CD4-positive, alpha-beta memory T cell (primary cell): ENCODE results near the gene NFYA. TPM values are rescaled to one million over a fixed set of nuclear protein-coding genes. Genes with fewer than 3 reads are reported as not detected.

Experiments
- CTCF ChIA-PET: fragments of 350-600 bp; sonication (Branson Sonifier 250); formaldehyde crosslinking; loops from one replicate; lab custom pipeline; 2021; ENCODE audit warnings: inconsistent platforms; ENCODE audit not compliant: partially characterized antibody; lab: Charles Lee
- POLR2A ChIA-PET: fragments of 350-600 bp; sonication (Branson Sonifier 250); formaldehyde crosslinking; loops from one replicate; lab custom pipeline; 2021; ENCODE audit not compliant: partially characterized antibody; lab: Charles Lee
- DNase-seq, 5 donors: peaks; one replicate each; pipeline versions ENCODE4 v3.0.0 to v3.0.0-alpha.2; 2020 to 2022; ENCODE audit warnings: mixed read lengths in 1 of 5
- H3K27ac ChIP-seq: one replicate; pipeline ENCODE4 v1.7.0; 2013; ENCODE audit warnings: low read depth, low read length
- H3K27me3 ChIP-seq: 2 replicates; pipeline ENCODE4 v1.7.0; 2013; ENCODE audit warnings: mild to moderate bottlenecking, low read length, moderate library complexity; ENCODE audit not compliant: insufficient read depth
- H3K36me3 ChIP-seq: 2 replicates; pipeline ENCODE4 v1.7.0; 2013; ENCODE audit warnings: mild to moderate bottlenecking, low read length, moderate library complexity; ENCODE audit not compliant: insufficient read depth
- H3K4me1 ChIP-seq: 2 replicates; pipeline ENCODE4 v1.7.0; 2013; ENCODE audit warnings: mild to moderate bottlenecking, low read length, moderate library complexity; ENCODE audit not compliant: insufficient read depth
- H3K4me3 ChIP-seq, 2 donors: one replicate each; pipeline ENCODE4 v1.7.0; 2013; ENCODE audit warnings: low read length in 2 of 2, mild to moderate bottlenecking in 1 of 2
- H3K9me3 ChIP-seq, 2 donors: one replicate each; pipeline ENCODE4 v1.7.0; 2013; ENCODE audit warnings: low read length in 2 of 2, control low read depth in 1 of 2; ENCODE audit not compliant: control insufficient read depth in 1 of 2
- H3K27ac Mint-ChIP-seq, 7 donors: one replicate each; pipeline ENCODE4 v1.8.0; 2020 to 2021; ENCODE audit warnings: mixed read lengths in 7 of 7, mild to moderate bottlenecking in 6 of 7, inconsistent platforms in 3 of 7, moderate library complexity in 3 of 7
- H3K27me3 Mint-ChIP-seq, 2 donors: one replicate each; pipeline ENCODE4 v1.8.0; 2020 to 2021; ENCODE audit warnings: mixed read lengths in 2 of 2
- H3K36me3 Mint-ChIP-seq, 2 donors: one replicate each; pipeline ENCODE4 v1.8.0; 2020 to 2021; ENCODE audit warnings: mixed read lengths in 2 of 2, inconsistent platforms in 1 of 2, mild to moderate bottlenecking in 1 of 2
- H3K4me1 Mint-ChIP-seq, 4 donors: one replicate each; pipeline ENCODE4 v1.8.0; 2020 to 2021; ENCODE audit warnings: mixed read lengths in 4 of 4, mild to moderate bottlenecking in 1 of 4
- H3K4me3 Mint-ChIP-seq, 8 donors: one replicate each; pipeline ENCODE4 v1.8.0; 2020 to 2021; ENCODE audit warnings: mixed read lengths in 8 of 8, mild to moderate bottlenecking in 7 of 8, moderate library complexity in 6 of 8, inconsistent platforms in 3 of 8
- H3K9me3 Mint-ChIP-seq, 8 donors: one replicate each; pipeline ENCODE4 v1.8.0; 2020 to 2021; ENCODE audit warnings: mixed read lengths in 8 of 8, mild to moderate bottlenecking in 5 of 8, inconsistent platforms in 3 of 8, moderate library complexity in 1 of 8
- intact Hi-C: fragments of 100-400 bp; cut with micrococcal nuclease; formaldehyde crosslinking; loops from one replicate; pipeline ENCODE4 v1.15.1; 2023
- polyA plus RNA-seq, 2 donors: library from polyadenylated mRNA; unstranded; fragments of 300-500 nt; fragmentation: Illumina TruSeq; gene quantifications; one replicate each; pipeline ENCODE4 v1.2.3, GENCODE V29; 2021
- total RNA-seq, 2 experiments: library from RNA; stranded (reverse); gene quantifications; one replicate each; pipeline ENCODE4 v1.2.3, GENCODE V29; 2021

Gene NFYA
- total RNA-seq (10 to 100 TPM; 56.7 to 56.9 TPM), polyA plus RNA-seq (10 to 100 TPM; 10.7 to 27.7 TPM)

DNA sequence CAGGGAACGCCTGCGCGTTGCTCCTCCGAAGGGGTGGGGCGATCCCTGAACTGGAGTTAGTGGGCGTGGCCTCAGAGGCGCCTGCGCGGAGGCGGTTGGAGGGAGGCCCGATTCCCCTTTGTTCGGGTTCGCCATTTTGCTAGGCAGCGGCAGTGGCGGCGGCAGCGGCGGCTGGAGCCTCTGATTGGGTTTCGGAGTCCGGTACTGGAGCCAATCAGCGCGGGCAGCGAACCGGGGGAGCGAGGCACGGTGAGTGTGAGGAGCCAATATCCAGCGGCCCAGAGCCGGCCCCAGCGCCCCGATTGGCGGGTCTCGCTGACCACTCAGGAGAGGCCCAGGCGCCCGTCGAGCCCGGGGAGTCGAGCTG is at the start of gene NFYA:
TSS of gene NFYA (plus strand) at position 139 of the 367 bp plus-strand sequence. CDS start 6,116 bp downstream, outside the sequence.
- H3K4me1 ChIP-seq = peaks cover 47% of the 10 kb centered on the region
- H3K36me3 ChIP-seq = peaks cover 10% of the 10 kb centered on the region
- Mint-ChIP-seq H3K36me3 (peaks cover 5 to 42% of the 10 kb centered on the region in 2 donors), H3K4me3 (peak within 1 kb of the TSS; percentile 92 to 98 (median 97)), H3K4me1 (peaks cover 37 to 64% (median 48%) of the 10 kb centered on the region in 4 donors), H3K27ac (peak within 1 kb of the TSS; percentile 90 to 99 (median 98)), H3K9me3 (peaks cover 0 to 5% (median 0%) of the 10 kb centered on the region in 8 donors), H3K27me3 (no peaks in the 10 kb centered on the region)
- no peaks in the 10 kb centered on the region for H3K9me3 ChIP-seq
- intact Hi-C loops = loop anchor here (1.0 to 5.0 kb wide), 7 partner anchors 44 to 1958 kb away; partner anchors contain the start of genes SAYSD1 and TFEB
- H3K27ac ChIP-seq = peak within 1 kb of the TSS; percentile 97
- ChIA-PET CTCF (interaction anchor here (0.8 to 1.5 kb wide), 5 partner anchors 10 to 128 kb away, joined by 3 to 9 read pairs (median 3); partner anchors contain the start of gene TREML2), POLR2A (interaction anchor here (0.6 to 3.0 kb wide), 9 partner anchors 8 to 128 kb away, joined by 3 to 24 read pairs (median 5); partner anchors contain the start of genes TREML2 and UNC5CL)
- no peaks in the 10 kb centered on the region for H3K27me3 ChIP-seq
- no peak for DNase-seq
- peak within 1 kb of the TSS; percentile 59 to 94 for H3K4me3 ChIP-seq

DNA sequence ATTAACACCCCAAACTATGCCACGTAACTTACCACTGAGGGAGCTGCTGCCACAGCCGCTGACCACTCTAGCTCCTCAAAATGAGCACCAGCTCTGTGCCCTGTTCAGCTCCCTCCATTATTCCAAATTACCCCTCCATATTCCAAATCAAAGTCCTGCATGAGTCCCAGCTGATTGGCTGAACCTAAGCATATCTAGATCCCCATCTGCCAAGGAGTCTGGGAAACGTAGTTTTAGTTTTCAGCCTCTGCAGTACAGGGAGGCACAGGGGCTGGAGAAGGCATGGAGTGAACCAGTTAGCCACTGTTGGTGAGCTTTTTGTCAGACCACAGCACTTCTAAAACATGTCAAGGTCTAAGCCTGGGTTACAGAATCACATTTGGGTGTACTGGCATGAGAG is 49.7 kb upstream of the NFYA start:
- Histone ChIP-seq H3K4me3 (no peak overlapping the region), H3K4me1 (peaks cover 13% of the 10 kb centered on the region), H3K27me3 (no peaks in the 10 kb centered on the region), H3K9me3 (no peaks in the 10 kb centered on the region), H3K27ac (no peak overlapping the region), H3K36me3 (no peaks in the 10 kb centered on the region)
- Mint-ChIP-seq H3K27me3 (no peaks in the 10 kb centered on the region), H3K4me1 (peaks cover 9 to 11% (median 10%) of the 10 kb centered on the region in 4 donors), H3K27ac (no peak overlapping the region), H3K4me3 (no peak overlapping the region), H3K36me3 (peaks cover 0 to 3% of the 10 kb centered on the region in 2 donors), H3K9me3 (peaks cover 0 to 5% (median 0%) of the 10 kb centered on the region in 8 donors)
- intact Hi-C loops = no loop called here
- no peak for DNase-seq
- POLR2A ChIA-PET = no interaction called here
- CTCF ChIA-PET = interaction anchor here (1.1 to 1.8 kb wide), 3 partner anchors 13 to 17 kb away, joined by 3 to 6 read pairs (median 5); partner anchors contain the start of gene UNC5CL

DNA sequence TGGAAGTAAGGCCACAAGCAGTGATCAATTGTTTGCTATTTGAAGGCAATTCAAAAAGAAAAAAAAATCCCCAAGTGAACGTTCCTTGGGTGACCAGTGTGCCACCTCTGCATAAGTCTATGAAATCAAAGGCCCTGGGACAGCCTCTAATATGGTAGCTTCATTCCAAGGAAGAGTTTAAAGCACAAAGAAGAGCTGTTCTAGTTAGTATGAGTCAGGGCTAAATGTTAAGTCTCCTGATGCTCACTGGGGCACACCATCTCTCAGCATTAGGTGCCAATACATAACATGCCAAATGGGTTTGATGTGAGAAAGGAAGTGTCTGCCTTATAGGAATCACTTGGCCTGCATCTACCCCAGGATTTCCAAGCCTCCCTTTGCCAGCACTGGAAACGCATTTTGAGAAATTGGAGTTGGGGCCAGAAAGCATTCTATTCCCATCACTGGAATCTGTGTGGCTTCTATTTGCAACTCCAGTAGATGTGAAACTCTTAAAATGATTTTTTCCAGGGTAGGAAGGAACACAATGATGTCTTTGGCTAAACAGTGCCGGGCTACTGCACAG is 46.7 kb upstream of the NFYA start:
- ChIA-PET CTCF (interaction anchor here (1.7 to 6.5 kb wide), 8 partner anchors 11 to 50 kb away, joined by 3 to 88 read pairs (median 32); partner anchors contain the start of genes TSPO2 and UNC5CL), POLR2A (no interaction called here)

DNA sequence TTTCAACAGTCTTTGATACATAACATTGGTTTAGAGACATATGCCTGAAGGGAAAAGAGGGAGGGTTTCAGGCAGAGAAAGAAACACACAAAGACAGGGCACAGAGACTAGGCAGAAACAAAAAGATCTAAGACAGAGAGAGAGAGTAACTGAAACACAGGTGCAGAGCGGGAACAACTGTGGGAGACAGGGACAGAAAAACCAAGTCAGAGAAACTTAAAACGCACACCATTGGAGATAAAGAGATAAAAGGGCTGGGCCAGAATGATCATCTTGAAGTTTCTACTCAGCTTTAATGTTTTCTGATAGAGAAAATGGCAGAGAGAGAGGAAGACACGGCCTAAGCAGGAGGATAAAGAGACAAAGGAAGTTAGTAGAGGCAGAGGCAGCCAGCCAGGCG is 45.5 kb upstream of the NFYA start:
- ChIA-PET POLR2A (interaction anchor here (1.1 to 2.2 kb wide), 4 partner anchors 8 to 25 kb away, joined by 4 to 10 read pairs (median 5); no protein-coding TSS in a partner anchor), CTCF (interaction anchor here (0.9 to 6.5 kb wide), 17 partner anchors 9 to 293 kb away, joined by 3 to 88 read pairs (median 9); partner anchors contain the start of genes NFYA, OARD1, TSPO2 and UNC5CL)
- Mint-ChIP-seq H3K27ac (peak overlapping the region; percentile 68 to 96 (median 89)), H3K4me3 (peak overlapping the region; percentile 78 to 91 (median 86)), H3K27me3 (no peaks in the 10 kb centered on the region), H3K4me1 (peaks cover 19 to 22% (median 20%) of the 10 kb centered on the region in 4 donors), H3K36me3 (no peaks in the 10 kb centered on the region), H3K9me3 (no peaks in the 10 kb centered on the region)
- intact Hi-C loops = no loop called here
- Histone ChIP-seq H3K9me3 (no peaks in the 10 kb centered on the region), H3K36me3 (no peaks in the 10 kb centered on the region), H3K27me3 (no peaks in the 10 kb centered on the region), H3K4me3 (peak overlapping the region in 1 of 2 donors; percentile 63), H3K4me1 (peaks cover 25% of the 10 kb centered on the region), H3K27ac (peak overlapping the region; percentile 45)
- DNase-seq = no peak

More for the DNA sequence above, 46.7 kb upstream of the NFYA start:
- Mint-ChIP-seq H3K9me3 (no peaks in the 10 kb centered on the region), H3K36me3 (no peaks in the 10 kb centered on the region), H3K4me3 (peak overlapping the region in 3 of 8 donors; percentile 33 to 47 (median 34)), H3K4me1 (peaks cover 18 to 22% (median 19%) of the 10 kb centered on the region in 4 donors), H3K27me3 (no peaks in the 10 kb centered on the region), H3K27ac (peak overlapping the region in 5 of 7 donors; percentile 18 to 70 (median 27))
- Histone ChIP-seq H3K27me3 (no peaks in the 10 kb centered on the region), H3K4me1 (peaks cover 25% of the 10 kb centered on the region), H3K36me3 (no peaks in the 10 kb centered on the region), H3K27ac (no peak overlapping the region), H3K9me3 (no peaks in the 10 kb centered on the region), H3K4me3 (no peak overlapping the region)
- DNase-seq = no peak
- intact Hi-C loops = no loop called here

DNA sequence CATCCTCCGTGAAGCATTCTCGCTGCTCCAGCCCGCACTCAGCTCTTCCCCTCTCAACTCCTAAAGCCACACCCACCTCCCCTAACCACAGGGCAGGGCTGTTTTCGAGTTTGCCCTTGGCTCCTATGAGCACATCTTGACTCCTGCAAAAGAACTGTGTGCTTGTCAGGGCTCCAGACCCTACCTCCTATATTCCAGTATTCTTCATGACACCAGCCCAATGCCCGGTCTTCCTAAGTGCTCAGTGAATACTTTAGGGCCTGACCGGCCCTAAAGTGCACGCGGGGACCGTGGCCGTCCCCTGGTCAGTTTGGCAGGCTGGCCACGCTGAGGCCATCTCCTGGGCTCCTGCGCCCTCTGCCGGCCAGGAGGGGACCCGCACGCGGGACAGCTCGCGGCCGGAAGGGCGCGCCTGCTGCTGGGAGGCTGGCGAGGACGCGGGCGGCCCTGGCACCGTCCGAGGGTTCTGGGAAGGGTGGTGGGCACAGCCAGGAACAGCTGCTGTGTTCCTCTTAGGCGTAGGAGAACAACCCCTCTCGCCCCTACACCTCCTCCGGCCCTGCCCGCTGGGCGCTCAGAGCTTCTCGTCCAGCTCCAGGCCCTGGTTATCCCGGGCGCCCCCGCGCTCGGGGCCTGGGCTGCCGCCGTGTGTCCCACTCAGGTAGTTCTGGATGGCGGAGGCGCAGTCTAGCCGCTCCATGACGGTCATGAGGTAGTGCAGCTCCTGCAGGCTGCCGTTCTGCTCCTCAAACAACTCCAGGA is 44.8 kb upstream of the NFYA start:
- H3K4me3 ChIP-seq = peak overlapping the region; percentile 63 to 82
- CTCF ChIA-PET = interaction anchor here (0.6 to 6.5 kb wide), 28 partner anchors 9 to 293 kb away, joined by 3 to 88 read pairs (median 6); partner anchors contain the start of genes NFYA, OARD1, TSPO2 and UNC5CL
- H3K36me3 ChIP-seq = no peaks in the 10 kb centered on the region
- Mint-ChIP-seq H3K36me3 (no peaks in the 10 kb centered on the region), H3K9me3 (no peaks in the 10 kb centered on the region), H3K27ac (peak overlapping the region; percentile 68 to 96 (median 89)), H3K4me1 (peaks cover 19 to 22% (median 20%) of the 10 kb centered on the region in 4 donors), H3K27me3 (no peaks in the 10 kb centered on the region), H3K4me3 (peak overlapping the region; percentile 78 to 91 (median 86))
- POLR2A ChIA-PET = interaction anchor here (0.7 to 2.2 kb wide), 10 partner anchors 9 to 84 kb away, joined by 3 to 24 read pairs (median 5); partner anchors contain the start of genes NFYA, OARD1 and TSPO2
- no peaks in the 10 kb centered on the region for H3K27me3 ChIP-seq
- intact Hi-C loops = loop anchor here (1.0 to 2.0 kb wide), 3 partner anchors 22 to 1681 kb away; partner anchors contain the start of genes NFYA and OARD1
- H3K27ac ChIP-seq = peak overlapping the region; percentile 45
- DNase-seq = peak; percentile 56 to 79 (median 70)
- H3K4me1 ChIP-seq = peaks cover 25% of the 10 kb centered on the region
- no peaks in the 10 kb centered on the region for H3K9me3 ChIP-seq

DNA sequence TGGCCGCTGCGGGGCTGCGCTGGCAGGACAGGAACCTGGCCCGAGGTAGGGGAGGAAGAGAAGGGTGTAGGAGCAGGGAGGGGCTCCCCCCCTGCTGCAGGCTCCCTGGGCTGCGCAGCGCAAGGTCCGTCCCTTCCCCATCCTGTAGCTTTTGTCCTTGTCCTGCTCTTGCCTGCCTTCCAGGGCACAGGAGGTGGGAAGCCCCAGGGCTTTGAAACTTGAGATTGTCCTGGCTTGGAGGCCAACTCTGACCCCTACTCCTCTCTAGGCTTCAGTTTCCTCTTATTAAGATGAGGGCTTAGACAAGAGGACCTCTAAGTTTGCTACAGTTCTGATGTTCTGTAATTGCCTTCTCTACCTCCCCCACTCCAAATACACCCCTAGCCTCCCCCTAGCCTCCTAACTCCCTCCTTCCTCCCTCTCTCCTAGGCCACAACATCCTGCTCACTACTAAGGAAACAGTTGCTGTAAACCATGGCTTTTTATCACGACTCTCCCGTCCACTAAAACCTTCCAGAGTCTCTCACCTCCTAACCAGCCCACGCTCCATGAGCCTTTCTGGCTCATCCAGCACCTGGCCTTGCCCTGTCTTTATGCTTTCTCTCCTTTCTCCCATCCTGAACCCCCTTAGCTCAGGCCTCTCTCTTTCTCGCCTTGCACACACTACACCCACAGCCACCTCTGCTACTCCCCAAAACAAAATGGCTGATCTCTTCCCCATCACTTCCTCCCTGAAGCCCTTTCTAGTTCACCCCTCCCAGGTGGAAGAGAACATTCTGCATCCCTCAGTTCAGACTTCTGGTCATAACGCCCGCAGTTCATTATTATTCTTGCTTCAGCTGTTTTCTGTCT is 44.0 kb upstream of the NFYA start:
- Histone ChIP-seq H3K27me3 (no peaks in the 10 kb centered on the region), H3K36me3 (no peaks in the 10 kb centered on the region), H3K27ac (peak overlapping the region; percentile 45), H3K9me3 (no peaks in the 10 kb centered on the region), H3K4me1 (peaks cover 25% of the 10 kb centered on the region), H3K4me3 (peak overlapping the region; percentile 63 to 82)
- Mint-ChIP-seq H3K27ac (peak overlapping the region; percentile 35 to 90 (median 68)), H3K27me3 (no peaks in the 10 kb centered on the region), H3K4me3 (peak overlapping the region; percentile 70 to 91 (median 84)), H3K4me1 (peaks cover 19 to 22% (median 20%) of the 10 kb centered on the region in 4 donors), H3K9me3 (no peaks in the 10 kb centered on the region), H3K36me3 (peaks cover 0 to 2% of the 10 kb centered on the region in 2 donors)
- DNase-seq = peak in 1 of 5 donors; percentile 9
- intact Hi-C loops = loop anchor here (1.0 to 2.0 kb wide), 3 partner anchors 22 to 1682 kb away; partner anchors contain the start of genes NFYA and OARD1
- ChIA-PET CTCF (interaction anchor here (0.6 to 6.5 kb wide), 26 partner anchors 8 to 292 kb away, joined by 3 to 88 read pairs (median 8); partner anchors contain the start of genes NFYA, OARD1, TSPO2 and UNC5CL), POLR2A (interaction anchor here (0.7 to 2.2 kb wide), 8 partner anchors 8 to 83 kb away, joined by 3 to 24 read pairs (median 5); partner anchors contain the start of genes NFYA, OARD1 and TSPO2)
